GM12872 (cell line): Measurements from ENCODE around the gene YWHAH.

Source experiments
- CTCF ChIP-seq: IDR thresholded peaks from 3 replicates; pipeline ENCODE4 v1.5.1; 2011; ENCODE audit warnings: low read depth, mild to moderate bottlenecking, low read length, moderate library complexity; ENCODE audit not compliant: insufficient read depth

YWHAH gene

GRCh38 chr22:31943978-31944699 lies at the start of gene YWHAH:
Gene YWHAH (plus strand): TSS chr22:31944535. CDS start chr22:31944734, 199 bp downstream.
- TF ChIP-seq CTCF = no peak

DNA sequence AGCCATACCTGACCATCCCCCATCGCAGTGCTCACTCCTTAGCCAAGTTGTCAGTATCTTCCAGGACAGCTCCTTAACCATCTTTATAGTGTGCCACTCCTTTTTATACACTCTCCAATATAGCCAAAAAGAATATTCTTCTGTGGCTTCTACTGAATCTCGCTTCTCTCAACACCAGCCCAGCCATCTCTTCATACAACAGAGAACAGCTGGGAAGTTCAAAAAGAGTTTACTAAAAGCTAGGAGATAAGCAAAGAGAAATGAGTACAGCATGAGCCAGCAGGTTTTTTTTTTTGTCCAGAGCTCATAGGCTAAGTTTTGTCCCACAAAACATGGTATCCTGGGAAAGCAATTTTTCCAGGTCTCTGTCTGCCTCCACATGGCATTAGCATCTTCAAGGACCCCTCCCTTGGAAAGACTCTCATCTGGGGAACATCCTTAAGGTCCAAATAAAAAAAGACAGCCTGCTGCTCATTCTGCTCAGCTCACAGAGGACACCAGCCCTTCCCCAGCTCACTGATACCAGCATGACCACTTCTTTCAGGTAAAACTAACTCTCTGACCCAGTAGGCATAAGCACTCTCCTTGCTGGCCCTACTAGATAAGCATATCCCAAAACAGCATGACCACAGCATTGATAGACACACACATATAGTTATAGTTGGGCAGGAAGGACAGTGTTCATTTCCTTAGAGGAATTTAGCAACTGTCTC lies 48.8 kb upstream of the YWHAH start:
- no peak for TF ChIP-seq CTCF

DNA sequence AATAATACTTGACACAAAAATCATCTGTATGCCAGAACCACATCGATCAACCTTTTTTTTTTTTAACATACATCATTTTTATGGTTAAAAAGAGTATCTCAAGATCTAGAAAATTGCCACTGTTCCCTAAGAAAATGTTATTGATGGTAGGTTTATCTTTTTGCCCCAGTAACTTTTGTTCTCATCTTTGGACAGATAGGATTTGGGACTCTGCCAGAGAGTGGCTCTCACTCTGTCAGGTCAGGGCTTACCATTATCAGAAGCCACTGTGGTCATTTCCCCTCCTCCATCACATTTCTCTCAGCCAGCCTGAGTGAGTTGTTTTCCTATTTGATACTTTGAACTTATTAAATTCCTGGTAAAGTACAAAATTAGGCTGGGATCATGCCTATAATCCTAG lies 47.9 kb upstream of the YWHAH start:
- TF ChIP-seq CTCF = no peak

GRCh38 chr22:31897842-31898805 lies 46.2 kb upstream of the YWHAH start:
- TF ChIP-seq CTCF = no peak

- TF ChIP-seq CTCF = no peak
Measured at GRCh38 chr22:31898926-31899325, 45.4 kb upstream of the YWHAH start.

- no peak for TF ChIP-seq CTCF
Measured at GRCh38 chr22:31899669-31900068, 44.7 kb upstream of the YWHAH start.

- TF ChIP-seq CTCF = no peak
Measured at GRCh38 chr22:31901388-31902137, 42.8 kb upstream of the YWHAH start.
